Measurements from ENCODE around the gene RPS6KA6.

- no peak for TF ChIP-seq CTCF (conservative IDR thresholded peaks at IDR 0.05; ENCODE audit: low read depth in 2 of 2)
- TF ChIP-seq EZH2 (IDR thresholded peaks at IDR 0.05; ENCODE audit: low read depth, unreplicated experiment): no peak
- TF ChIP-seq POLR2AphosphoS5 (IDR thresholded peaks at IDR 0.05; ENCODE audit: low read depth): no peak
- TF ChIP-seq CREB1 (CRISPR knock-in tag; IDR thresholded peaks at IDR 0.05; ENCODE audit: low read depth): no peak
- no peak for TF ChIP-seq REST (IDR thresholded peaks at IDR 0.05; ENCODE audit: unreplicated experiment)
- TF ChIP-seq EZH2phosphoT487 (IDR thresholded peaks at IDR 0.05; ENCODE audit: unreplicated experiment): no peak
- no peak for TF ChIP-seq JUNB (IDR thresholded peaks at IDR 0.05; ENCODE audit: unreplicated experiment)
- TF ChIP-seq ETS1 (IDR thresholded peaks at IDR 0.05): no peak
- TF ChIP-seq NANOG (IDR thresholded peaks at IDR 0.05; ENCODE audit: borderline replicate concordance): no peak
- TF ChIP-seq ZNF331 (CRISPR knock-in tag; IDR thresholded peaks at IDR 0.05; ENCODE audit: low read depth): no peak
Measured at GRCh38 chrX:84162401-84162800, 25.6 kb downstream of the RPS6KA6 start.
